GM19452 (cell line): ENCODE data around the gene CAMK2G.
"Not testable (repeated sequence)": the region's sequence is repeated elsewhere in the genome, so short reads cannot be mapped to it uniquely, and the experiment has no call there.

ENCODE experiments used
- ATAC-seq: cut with Tn5 transposase; IDR thresholded peaks from one replicate; pipeline ENCODE4 v1.9.1; 2021; ENCODE audit not compliant: unreplicated experiment

The CAMK2G gene

GRCh38 chr10:73905256-73906020 lies 31.1 kb upstream of the CAMK2G start:
- ATAC-seq, result no peak

DNA sequence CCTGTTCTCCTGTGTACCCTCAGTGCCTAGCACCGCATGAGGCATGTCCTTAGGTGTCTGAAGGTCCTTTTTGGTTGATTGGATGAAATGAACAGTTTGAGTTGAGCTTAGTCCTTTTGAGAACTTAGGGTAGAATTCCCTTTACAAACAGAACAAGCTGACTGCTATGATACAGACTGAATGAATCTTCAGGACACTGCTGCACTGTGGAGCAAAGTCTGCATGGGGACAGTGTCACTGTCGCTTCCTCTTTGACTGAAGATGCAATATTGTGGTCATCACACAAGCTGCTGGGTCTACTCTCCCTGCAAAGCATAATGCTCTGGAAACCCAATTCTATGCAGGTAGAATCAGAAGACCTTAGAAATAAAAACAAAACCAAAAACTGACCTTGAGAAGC lies 28.0 kb upstream of the CAMK2G start:
- no peak for ATAC-seq

- no peak for ATAC-seq
Measured at GRCh38 chr10:73901261-73901660, 26.9 kb upstream of the CAMK2G start.

DNA sequence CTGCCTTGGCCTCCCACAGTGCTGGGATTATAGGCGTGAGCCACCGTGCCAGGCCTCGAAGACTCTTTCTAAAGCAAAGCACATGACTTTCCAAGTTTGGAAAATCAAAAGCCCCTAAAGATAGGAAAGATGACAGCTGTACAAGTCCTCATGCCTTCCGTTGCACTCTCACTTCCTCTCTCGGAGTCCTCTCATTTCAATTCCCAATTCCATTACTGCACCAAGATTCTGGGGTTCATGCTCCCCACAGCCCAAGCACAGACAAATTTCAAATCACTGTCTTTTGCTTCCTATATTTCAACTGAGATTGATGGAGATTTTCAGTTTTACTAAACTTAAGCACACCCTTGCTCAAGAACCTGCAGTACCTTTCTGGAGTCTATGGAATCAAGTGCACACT lies 25.7 kb upstream of the CAMK2G start:
- ATAC-seq, result no peak

DNA sequence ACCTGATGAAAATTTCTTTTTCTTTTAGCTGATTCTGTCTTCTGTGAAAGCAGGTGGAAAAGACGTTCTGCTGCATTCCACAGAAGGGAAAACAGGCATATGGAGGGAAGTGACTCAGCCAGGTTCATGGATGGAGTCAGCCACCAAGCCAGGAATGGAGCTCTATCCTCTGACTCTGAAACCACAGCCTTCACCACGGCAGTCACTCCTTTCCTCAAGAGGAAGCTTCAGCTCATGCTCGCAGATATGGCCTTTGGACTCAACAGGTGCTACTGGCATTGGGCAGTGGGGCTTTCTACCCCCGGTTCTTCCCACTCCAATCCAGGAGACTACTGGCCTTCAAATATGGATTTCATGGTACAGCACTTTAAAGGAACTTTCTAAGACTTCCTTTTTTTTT lies 25.1 kb upstream of the CAMK2G start:
- no peak for ATAC-seq

- no peak for ATAC-seq
Measured at GRCh38 chr10:73898730-73899410, 24.5 kb upstream of the CAMK2G start.

DNA sequence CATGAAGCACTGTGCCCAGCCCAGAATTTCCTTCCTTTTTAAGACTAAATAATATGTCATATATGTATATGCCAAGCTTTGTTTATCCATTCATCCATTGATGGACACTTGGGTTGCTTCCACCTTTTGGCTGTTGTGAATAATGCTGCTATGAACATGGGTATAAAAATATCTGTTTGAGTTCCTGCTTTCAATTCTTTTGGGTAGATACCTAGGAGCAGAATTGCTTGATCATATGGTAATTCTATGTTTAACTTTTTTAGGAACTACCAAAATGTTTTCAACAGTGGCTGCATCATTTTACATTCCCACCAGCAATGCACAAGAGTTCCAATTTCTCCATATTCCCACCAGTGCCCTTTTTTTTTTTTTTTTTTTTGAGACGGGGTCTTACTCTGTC lies 23.3 kb upstream of the CAMK2G start:
- no peak for ATAC-seq

GRCh38 chr10:73895381-73895780 lies 21.0 kb upstream of the CAMK2G start:
- ATAC-seq, result not testable (repeated sequence)

DNA sequence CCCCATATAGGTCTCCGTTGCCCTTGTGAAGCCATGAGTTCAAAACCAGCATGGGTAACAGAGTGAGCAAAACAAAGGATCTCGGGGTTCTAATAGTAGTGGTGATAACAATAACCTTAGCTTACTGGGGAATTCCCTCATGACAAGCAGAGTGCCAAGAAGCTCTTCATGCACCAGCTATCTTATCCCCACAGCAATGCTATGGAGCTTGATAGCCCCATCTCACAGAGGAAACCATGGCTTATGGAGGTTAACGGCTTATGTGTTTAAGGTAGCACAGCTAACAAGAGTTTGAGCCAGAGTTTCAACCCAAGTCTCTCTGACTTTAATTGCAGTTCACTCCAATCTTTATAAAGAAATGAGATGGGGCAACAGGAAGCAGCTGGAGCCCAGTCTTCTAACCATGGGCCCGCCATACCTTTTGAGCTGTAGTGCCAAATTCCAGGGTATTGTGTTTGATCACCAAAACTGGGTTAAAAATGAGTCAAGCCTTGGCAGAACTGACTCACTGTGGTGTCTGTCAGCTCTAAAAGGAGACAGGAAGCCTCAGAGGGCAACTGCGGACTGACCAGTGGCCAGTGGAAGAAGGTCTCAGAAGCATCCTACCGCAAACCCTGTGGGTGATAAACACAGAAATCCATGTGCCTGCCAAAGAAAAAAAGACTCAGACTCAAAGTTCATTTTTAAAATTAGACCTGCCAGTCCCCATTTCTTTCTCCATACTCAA lies 20.1 kb upstream of the CAMK2G start:
- ATAC-seq, result no peak

DNA sequence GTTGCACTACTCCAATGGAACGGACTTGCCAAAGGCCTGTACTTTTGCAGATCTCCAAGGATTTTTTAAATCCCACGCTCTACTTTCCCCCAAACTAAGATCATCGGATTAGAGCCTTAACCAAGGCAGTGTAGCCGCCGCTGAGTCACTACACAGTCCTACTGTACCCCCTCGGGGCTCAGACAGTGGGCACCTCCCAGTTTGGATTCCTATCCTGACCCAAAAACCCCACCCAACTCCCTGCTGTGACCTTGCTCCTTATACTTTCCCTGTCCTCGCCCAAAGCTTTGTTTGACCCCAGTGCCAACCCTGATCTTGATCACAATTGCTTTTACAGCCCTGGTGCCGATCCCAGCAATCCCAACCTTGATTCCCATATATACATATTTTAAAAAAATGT lies 19.1 kb upstream of the CAMK2G start:
- no peak for ATAC-seq

- ATAC-seq, result no peak
Measured at GRCh38 chr10:73892310-73893030, 18.1 kb upstream of the CAMK2G start.

GRCh38 chr10:73891540-73891939 lies 17.2 kb upstream of the CAMK2G start:
- ATAC-seq, result no peak

GRCh38 chr10:73890830-73891229 lies 16.5 kb upstream of the CAMK2G start:
- not testable (repeated sequence) for ATAC-seq

DNA sequence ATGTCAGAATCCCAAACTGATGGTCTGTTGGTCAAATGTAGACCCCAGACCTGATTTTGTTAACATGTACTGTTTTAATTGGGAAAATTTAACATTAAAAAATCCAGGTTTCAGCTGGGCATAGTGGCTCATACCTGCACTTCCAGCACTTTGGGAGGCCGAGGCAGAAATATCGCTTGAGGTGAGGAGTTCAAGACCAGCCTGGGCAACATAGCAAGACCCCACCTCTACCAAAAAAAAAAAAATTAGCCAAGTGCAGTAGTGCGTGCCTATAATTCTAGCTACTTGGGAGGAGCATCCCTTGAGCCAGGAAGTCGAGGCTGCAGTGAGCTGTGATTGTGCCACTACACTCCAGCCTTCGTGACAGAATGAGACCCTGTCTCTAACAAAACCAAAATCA lies 15.9 kb upstream of the CAMK2G start:
- no peak for ATAC-seq

DNA sequence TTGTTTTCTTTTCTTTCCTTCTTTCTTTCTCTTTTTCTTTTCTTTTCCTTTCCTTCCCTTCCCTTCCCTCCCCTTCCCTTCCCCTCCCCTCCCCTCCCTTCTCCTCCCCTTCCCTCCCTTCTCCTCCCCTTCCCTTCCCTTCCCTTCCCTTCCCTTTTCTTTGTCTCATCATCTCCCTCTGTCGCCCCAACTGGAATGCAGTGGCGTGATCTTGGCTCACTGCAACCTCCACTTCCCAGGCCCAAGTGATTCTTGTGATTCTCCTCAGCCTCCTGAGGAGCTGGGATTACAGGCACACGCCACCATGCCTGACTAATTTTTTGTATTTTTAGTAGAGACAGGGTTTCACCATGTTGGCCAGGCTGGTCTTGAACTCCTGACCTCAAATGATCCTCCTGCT lies 15.1 kb upstream of the CAMK2G start:
- ATAC-seq, result not testable (repeated sequence)

- no peak for ATAC-seq
Measured at GRCh38 chr10:73889014-73889413, 14.7 kb upstream of the CAMK2G start.

GRCh38 chr10:73888514-73888913 lies 14.2 kb upstream of the CAMK2G start:
- no peak for ATAC-seq

GRCh38 chr10:73887294-73888039 lies 13.1 kb upstream of the CAMK2G start:
- ATAC-seq, result no peak

- ATAC-seq, result no peak
Measured at GRCh38 chr10:73886661-73887293, 12.4 kb upstream of the CAMK2G start.

- ATAC-seq, result peak; percentile 84
Measured at GRCh38 chr10:73886085-73886529, 11.8 kb upstream of the CAMK2G start.
